GM19463 (cell line): ENCODE data around the gene ARL2BP.
"Not testable (repeated sequence)": the region's sequence is repeated elsewhere in the genome, so short reads cannot be mapped to it uniquely, and the experiment has no call there.

ENCODE experiments used
- ATAC-seq: cut with Tn5 transposase; IDR thresholded peaks from one replicate; pipeline ENCODE4 v1.9.1; 2021; ENCODE audit warnings: mild to moderate bottlenecking, moderate library complexity; ENCODE audit not compliant: unreplicated experiment

Gene ARL2BP

DNA sequence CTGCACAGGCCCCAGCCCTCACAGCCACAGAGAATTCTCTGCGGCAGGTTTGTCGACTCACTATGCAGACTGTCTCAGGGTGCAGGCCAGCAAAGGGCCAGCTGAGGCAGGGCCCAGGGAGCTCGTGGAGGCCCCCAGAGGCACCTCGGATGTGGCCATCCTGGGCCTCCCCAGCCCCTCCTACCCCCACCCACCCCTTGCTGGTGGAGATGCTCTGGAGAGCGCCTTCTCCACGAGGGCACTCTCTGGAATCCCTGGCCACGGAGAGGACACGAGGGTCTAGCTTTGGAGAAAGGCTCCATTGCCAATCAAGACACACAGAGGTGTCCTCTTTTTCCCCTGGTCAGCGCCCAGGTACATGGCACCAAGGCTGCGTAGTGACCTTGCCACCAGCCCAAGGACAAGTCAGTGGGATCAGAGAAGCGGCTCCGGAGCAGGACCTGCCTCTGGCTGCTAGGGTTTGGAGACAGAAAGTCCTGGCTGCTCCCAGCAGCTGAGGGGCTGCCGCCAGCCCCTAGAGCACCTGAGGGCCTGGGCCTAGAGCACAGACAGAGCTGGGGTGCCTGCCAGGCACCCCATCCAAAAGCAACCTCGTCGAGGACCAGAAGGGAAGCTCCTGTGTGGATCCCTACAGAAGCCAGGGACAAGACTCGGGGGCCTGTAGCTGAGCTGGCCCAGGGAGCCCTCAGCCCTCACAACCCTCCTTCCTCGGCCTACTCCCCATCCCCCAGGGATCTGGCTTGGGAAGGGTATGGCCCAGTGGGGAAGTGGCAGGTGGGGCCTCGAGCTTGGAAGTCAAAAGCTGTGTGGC lies 18.7 kb downstream of the ARL2BP start:
- ATAC-seq = no peak

DNA sequence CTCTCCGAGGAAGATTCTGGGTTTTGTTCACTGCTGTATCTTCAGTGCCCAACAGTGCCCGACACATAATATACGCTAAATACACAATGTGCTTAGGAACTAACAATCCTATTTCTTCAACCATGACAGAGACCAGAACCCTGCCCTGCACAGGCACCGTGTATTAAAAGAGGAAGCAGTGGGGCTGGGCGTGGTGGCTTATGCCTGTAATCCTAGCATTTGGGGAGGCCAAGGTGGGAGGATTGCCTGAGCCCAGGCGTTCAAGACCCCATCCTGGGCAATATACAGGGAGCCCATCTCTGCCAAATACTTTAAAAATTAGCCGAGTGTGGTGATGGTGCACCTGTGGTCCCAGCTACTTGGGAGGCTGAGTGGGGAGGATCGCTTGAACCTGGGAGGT lies 19.3 kb downstream of the ARL2BP start:
- no peak for ATAC-seq

DNA sequence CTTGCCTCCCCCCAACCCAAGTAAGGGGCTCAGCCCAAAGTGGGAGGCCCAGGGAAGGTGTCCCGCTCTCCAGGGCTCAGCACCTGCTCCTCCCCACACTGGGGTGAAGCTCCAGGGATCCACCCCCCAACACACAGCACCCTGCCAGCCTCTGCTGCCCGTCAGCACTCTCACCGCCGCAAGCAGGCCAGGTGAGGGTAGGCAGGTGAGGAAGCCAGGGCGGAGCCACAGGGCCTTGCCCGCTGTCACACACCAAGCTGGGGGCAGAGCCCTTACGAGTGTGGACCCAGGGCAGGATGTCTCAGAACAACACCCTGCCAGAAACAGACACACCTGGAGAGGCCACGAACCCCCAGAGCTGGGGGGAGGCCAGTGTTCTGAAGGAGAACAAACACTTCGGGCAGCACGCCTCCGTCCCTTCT lies 19.9 kb downstream of the ARL2BP start:
- no peak for ATAC-seq

DNA sequence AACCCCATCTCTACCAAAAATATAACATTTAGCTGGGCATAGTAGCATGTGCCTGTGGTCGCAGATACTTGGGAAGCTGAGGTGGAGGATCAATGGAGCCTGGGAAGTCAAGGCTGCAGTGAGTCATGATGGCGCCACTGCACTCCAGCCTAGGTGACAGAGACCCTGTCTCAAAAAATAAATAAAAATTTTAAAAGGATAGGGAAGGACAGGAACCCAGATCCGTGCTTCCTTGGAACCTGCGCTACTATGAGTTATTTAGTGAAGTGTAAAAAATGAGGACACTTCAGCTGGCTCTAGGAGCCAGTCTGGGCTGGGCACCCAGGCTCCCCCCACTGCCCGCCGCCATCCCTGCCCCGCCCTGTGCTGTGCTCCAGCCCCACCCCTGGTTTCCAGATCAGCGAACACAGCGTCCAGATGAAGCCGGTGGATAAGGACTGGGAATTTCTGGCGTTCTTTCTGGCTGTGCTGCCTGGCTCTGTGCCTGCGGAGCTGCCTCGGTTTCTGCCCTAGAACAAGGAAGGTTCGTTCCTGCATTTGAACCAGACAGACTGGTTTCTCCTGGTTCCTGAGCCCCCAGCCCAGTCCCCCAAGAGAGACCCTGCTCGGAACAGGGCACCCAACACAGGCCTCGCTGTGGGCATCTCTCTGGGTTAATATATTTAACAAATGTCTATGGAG lies 20.9 kb downstream of the ARL2BP start:
- ATAC-seq = no peak

DNA sequence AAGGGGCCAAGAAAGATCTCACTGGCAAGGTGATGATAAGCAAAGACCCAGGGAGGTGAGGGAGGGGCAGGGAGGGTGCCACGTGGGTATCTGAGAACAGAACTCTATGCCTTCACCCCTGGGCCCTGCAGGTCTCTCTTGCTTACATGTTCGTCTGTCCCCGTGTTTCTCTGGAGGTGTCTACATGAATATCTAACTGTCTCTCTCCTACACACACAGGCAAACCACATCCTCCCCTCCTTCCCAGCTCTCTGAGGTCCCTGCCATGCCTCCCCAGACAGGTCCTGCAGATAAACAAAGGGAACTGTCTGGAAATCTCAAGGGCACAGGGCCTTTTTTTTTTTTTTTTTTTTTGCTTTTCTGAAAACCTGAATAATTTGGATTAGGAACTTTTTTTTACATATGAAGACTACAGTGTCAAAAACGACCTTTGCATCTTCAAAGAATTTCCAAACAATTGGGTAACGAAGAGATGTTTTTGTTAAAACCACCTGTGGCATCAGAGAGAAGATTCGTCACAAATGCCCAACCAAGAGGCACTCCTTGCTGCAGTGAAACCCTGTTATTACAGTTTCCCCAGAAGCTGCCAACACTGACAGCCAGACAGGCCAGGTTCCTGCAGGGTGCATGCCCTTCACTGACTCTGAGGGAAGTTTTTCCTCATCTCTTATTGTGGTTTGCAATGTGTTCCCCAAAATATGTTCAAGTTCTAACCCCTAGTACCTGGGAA lies 21.6 kb downstream of the ARL2BP start:
- no peak for ATAC-seq

DNA sequence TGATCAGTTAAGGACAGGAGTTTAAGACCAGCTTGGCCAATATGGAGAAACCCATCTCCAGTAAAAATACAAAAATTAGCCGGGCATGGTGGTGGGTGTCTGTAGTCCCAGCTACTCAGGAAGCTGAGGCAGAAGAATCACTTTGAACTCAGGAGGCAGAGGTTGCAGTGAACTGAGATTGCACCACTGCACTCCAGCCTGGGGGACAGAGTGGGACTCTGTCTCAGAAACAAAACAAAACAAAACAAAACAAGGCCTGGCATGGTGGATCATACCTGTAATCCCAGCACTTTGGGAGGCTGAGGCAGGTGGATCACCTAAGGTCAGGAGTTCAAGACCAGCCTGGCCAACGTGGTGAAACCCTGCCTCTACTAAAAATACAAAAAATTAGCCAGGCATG lies 22.3 kb downstream of the ARL2BP start:
- ATAC-seq = not testable (repeated sequence)

DNA sequence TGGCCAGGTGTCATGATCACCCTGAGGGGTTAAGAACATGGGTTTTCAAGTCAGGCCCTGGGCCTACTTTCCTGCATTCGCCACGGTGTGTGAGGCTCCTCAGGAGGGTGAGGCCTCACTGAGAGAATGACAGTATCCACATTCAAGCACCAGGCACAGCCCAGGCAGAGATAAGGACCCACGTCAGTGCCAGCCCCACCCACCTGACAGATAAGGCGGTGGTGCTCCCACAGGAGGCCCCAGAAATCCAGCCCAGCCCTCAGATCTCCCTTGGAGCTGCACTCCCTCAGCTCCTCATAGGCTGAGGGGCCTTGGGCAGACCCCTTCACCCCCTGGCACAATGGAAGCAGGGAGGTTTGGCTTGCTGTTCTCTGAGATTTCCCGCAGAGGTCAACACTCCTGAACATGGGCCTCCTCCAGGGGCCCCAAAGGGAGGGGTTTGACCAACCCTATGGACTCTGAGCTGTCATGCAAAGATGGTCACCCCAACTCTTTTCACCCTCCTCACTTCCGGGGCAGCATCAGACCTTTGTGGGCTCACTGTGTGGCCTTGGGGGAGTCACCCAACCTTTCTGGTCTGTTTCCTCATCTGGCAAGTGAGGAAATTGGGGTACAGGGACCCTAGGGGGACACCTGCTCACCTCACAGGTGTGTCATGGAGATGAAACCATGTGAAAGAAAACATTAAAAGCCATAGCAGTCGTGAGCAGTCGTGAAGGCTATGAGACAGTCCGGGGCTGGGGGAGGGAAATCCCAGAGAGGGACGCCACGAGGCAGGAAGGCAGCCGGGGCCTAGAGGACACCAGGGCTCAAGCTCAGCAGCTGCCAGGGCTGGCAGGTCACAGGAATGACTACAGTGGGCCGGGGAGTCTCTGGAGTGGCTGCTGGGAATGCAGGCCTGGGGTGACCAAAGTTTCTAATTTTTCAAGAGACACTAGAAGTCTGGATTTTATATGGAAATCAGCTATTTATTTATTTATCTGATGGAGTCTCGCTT lies 24.0 kb downstream of the ARL2BP start:
- ATAC-seq = no peak

DNA sequence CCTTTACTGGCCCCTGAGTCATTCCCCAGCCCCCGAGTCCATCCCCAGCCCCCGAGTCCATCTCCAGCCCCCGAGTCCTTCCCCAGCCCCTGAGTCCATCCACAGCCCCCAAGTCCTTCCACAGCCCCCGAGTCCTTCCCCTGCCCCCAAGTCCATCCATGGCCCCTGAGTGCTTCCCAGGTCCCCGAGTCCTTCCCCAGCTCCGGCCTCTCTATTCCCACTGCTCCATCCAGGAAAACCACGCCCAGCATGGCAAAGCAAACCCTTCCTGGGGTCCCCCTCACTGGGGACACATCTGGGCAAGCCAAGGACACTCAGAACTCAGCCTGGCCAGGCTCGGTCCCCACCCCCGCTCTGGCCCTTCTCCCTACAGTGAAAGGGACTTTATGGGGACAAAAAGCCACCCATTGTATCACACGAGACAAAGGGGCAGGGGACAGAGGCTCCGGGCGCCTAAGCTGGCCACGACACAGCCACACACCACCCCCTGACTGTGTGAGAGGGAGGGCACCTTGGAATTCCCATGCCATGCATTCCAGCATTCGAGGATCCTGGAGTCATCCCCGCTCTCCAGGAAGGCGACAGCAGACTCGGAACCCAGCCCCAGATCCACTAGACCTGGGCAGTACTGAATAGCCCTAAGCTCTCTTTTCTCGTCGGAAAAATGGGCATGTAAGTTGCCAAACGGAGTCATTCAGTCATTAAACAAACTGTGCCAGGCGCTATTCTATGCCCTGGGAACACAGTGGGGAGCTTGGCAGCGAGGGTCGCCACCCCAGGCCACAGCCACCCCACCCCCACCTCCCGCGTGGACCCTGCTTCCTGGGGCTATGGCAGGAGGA lies 25.4 kb downstream of the ARL2BP start:
- no peak for ATAC-seq

DNA sequence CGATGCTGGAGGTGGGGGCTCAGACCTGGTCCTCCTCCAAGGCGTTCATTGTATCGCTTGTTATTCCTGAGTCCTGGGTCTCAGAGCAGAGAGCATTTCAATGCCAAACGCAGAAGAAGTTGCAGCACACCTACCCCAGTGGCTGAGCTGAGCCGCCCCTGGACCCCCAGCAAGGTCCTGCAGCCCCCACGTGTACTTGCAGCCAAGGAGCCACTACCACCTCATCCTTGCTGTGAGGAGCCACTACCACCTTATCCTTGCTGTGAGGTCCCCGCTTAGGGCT lies 25.9 kb downstream of the ARL2BP start:
- ATAC-seq = no peak

DNA sequence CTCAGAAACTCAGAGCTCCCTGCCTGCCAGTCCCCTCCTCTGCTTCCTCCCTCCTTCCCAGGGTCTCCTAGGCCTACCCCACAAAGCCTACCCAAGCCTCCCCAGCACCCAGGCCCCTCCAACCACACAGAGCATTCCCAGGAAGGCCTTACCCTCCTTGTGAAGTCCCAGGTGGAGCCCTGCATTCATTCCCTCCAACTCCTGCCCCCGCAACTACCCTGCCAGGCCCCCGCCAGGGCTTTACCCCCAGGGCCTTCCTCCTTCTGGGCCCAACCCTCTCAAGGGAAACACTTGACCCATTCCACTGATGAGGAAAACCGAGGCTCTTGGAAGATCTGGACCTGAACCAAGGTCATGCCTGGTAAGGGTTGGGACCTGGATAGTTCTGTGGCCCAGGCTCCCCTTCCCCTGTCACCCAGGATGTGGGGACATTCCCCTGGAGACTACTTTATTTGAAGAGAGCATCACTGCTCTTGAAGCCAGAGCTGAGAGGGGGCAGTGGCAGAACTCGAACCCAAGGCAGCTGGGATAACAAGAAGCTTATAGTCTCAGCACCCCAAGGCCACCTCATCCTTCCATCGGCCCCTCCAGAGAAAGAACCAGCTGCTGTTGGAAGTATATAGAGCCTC lies 26.9 kb downstream of the ARL2BP start:
- no peak for ATAC-seq

DNA sequence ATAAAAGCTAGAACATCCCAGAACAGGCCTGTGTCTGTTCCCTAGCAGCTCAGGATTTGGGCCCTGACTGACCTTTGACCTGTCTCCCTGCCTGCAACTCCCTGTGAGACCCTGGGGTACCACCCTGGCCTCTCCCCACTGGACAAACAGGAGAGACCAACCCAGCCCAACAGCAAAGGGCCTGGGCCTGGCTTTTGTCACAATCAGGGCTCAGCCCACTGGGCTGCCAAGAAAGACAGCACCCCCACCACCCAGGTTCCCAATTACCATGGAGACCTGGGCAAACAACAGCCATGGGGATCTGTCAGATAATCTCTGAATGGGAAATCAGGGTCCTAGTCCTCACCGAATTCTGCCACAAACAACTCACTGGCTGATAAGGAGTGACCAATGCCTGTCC lies 28.3 kb downstream of the ARL2BP start:
- no peak for ATAC-seq

DNA sequence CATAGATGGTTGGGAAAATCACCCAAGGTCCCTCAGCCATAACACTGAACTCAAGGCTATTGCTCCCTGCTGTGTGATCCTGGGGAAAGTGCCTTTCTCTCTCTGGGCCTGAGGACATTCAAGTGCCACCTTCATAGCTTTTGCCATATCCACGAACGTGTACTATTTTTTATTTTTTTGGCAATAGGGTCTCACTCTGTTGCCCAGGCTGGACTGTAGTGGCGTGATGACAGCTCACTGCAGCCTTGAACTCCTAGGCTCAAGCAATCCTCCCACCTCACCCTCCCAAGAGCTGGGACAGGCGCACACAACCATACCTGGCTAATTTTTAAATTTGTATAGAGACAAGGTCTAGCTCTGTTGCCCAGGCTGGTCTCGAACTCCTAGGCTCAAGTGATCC lies 28.8 kb downstream of the ARL2BP start:
- no peak for ATAC-seq

DNA sequence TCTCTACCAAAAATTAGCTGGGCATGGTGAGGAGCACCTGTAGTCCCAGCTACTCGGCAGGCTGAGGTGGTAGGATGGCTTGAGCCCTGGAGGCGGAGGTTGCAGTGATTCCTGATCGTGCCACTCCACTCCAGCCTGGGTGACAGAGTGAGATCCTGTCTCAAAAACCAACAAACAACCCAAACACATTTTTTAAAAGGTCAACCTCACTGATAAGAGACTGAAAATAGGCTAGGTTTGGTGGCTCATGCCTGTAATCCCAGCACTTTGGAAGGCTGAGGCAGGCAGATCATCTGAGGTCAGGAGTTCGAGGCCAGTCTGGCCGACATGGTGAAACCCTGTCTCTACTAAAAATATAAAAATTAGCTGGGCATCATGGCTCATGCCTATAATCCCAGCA lies 30.9 kb downstream of the ARL2BP start:
- not testable (repeated sequence) for ATAC-seq

DNA sequence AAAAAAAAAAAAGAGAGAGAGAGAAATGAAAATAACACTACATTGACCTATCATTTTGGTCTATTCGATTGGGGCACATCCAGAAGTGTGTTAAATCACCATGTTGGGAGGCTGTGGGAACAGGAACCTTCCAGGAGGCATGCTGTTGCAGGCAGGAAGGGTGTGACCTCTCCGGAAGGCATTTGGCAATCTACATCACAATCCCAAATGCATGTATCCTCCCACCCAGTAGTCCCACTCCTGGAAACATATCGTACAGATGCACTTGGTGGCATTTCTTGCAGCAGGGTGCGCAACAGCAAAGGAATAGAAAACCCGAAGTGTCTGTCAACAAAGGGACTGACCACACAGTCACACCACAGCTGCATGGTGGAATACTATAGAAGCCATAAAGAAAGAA lies 31.5 kb downstream of the ARL2BP start:
- no peak for ATAC-seq

DNA sequence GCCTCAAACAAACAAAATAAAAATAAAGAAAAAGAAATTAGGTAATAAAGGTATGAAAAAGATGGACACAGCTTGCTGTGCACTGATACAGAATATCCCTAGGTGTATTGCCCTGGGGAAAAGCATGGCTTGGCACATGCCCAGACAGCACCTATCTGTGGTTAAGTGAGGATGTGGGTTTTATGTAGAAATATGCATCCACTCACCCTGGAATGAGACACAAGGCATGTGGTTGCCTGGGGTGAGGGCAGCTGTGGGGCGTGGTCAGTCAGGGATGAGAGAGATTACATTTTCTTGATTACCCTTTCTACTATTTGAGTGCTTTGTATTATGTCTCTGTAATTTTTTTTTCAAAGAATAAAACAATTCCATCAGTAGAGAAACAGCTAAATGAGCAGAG lies 32.5 kb downstream of the ARL2BP start:
- ATAC-seq = no peak

DNA sequence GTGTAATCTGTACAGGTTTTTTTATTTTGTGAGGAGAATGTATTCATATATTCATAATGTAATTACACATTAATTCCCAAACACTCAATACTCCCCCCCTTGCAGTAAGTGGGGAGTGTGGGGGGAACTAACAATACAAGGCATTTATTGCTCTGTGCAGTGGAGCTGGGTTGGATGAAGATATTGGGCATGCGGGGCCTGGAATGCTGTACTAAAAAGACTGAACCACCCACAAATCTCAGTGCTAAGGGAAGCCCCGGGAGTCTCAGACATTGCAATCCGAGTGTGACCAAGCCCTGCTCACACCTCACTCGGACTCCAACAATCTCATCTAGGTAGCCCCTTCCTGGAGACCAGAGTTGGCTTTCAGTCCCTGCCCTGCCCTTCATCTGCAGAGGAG lies 33.4 kb downstream of the ARL2BP start:
- no peak for ATAC-seq

DNA sequence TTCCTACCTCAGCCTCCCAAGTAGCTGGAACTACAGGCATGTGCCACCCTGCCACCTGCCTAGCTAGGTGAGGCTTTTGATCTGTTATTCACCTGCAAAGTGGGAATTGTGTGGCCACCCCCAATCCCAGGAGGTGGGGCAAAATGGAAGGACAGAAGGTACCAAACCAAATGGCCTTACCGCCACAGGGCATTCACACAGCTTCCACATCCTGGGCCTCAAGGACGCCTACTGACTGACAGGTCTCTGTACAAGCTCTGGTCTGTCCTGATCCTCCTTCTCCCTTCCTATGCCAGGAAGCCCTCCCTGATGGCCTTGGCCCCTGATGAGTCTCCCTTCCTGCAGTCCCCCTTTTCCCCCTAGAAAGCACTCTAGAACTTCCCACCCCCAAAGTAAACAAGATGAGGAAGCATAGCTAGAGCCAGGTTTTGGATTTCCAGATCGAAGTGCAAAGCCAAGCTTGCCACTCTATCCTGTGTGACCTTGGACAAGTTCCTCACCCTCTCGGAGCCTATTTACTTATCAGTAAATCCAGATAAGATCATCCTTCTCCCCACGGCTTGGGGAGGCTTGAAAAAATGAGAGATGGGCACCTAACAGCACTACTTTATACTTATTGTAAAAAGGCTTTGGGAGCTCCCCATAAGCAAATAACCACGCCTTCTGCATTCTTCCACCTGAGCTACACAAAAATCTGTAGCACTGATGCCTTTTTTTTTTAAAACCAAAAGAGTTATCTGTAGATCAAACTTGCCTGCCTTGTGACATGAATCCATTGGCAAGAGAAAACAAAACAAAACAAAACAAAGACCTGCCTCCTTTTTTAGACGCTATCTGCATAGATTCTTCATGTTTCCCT lies 35.0 kb downstream of the ARL2BP start:
- ATAC-seq = no peak

DNA sequence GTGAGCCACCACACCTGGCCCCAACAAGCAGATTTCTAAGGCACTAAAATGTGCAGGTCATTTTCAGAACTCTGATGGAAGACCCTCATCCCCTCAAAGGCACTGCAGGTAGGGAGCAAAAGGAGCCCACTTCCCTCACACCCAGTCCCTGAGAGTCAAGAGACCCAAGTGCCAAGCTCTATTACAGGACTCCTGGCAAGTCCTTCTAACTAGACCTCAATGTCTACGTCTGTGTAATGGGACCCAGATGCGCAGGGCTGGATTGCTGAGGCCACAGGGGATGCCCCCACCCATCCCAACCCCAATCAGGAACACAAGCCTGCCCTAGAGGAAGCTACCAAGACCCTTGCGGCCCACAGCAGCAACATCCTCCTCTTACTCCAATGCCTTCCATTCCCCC lies 36.7 kb downstream of the ARL2BP start:
- no peak for ATAC-seq
